HepG2 (cell line): ENCODE results near the gene TEX22. TPM values are rescaled to one million over a fixed set of nuclear protein-coding genes. Genes with fewer than 3 reads are reported as not detected.
A peak's percentile ranks its signal among the peaks of the same experiment; 100 is the strongest.

Experiments
- AGO2 ChIP-seq: fragments of 200-400 bp; formaldehyde crosslinking; optimal IDR thresholded peaks from 2 replicates; pipeline ENCODE3; 2017; ENCODE audit warnings: mild to moderate bottlenecking, low read depth, low read length, moderate library complexity
- PAX8 ChIP-seq: sonication (generic); formaldehyde crosslinking; IDR thresholded peaks from 2 replicates; pipeline ENCODE4 v1.8.0; 2022; ENCODE audit warnings: mild to moderate bottlenecking, missing genetic modification reagents, borderline replicate concordance
- PRDM10 ChIP-seq: sonication (generic); formaldehyde crosslinking; IDR thresholded peaks from 2 replicates; pipeline ENCODE4 v1.4.0; 2020; ENCODE audit warnings: low read depth, missing genetic modification reagents
- SKIL ChIP-seq: sonication (generic); formaldehyde crosslinking; IDR thresholded peaks from 2 replicates; pipeline ENCODE4 v1.8.0; 2022; ENCODE audit warnings: missing genetic modification reagents, mild to moderate bottlenecking, moderate library complexity, borderline replicate concordance
- SP5 ChIP-seq: IDR thresholded peaks from 2 replicates; pipeline ENCODE4 v1.6.1; 2016; ENCODE audit warnings: low read depth, borderline replicate concordance
- ZNF251 ChIP-seq: sonication (generic); formaldehyde crosslinking; IDR thresholded peaks from 2 replicates; pipeline ENCODE4 v1.9.0; 2021; ENCODE audit warnings: mild to moderate bottlenecking, missing genetic modification reagents
- polyA plus RNA-seq, 8 experiments: library from polyadenylated mRNA; depleted of rRNA in 3 of 8; stranded (reverse) in 7 of 8; unstranded in 1 of 8; fragments of >200 nt; fragmentation: Illumina TruSeq in 4 of 8; extraction: Trizol in 4 of 8; gene quantifications; 2 replicates each; pipeline versions ENCODE4 v1.2.1 to v1.2.3, GENCODE V29; 2011 to 2016; ENCODE audit warnings: low read depth in 4 of 8, missing spikeins in 1 of 8, mixed read lengths in 1 of 8; ENCODE audit not compliant: insufficient read depth in 1 of 8
- total RNA-seq, 5 experiments: library from RNA; depleted of rRNA; stranded (reverse); fragments of >200 nt; fragmentation: Illumina TruSeq; extraction: Trizol; gene quantifications; 2 replicates each; pipeline ENCODE4 v1.2.3, GENCODE V29; 2016; ENCODE audit warnings: low read depth in 1 of 5
- TF ChIP-seq, protein P1 (sequence below): sonication (generic); formaldehyde crosslinking; IDR thresholded peaks from 2 replicates; pipeline ENCODE4 v1.4.0; 2020; ENCODE audit warnings: mild to moderate bottlenecking, missing genetic modification reagents
- TF ChIP-seq, protein P2 (sequence below): IDR thresholded peaks from 2 replicates; pipeline ENCODE4 v1.6.1; 2016; ENCODE audit warnings: mild to moderate bottlenecking, missing biosample characterization, missing genetic modification reagents
- TF ChIP-seq, protein P3 (sequence below): sonication (generic); formaldehyde crosslinking; IDR thresholded peaks from 2 replicates; pipeline ENCODE4 v1.5.1; 2020; ENCODE audit warnings: mild to moderate bottlenecking, missing genetic modification reagents, borderline replicate concordance

Gene TEX22
- total and polyA plus RNA-seq, 2 of the 13 experiments (the other 11 are each of a cell fraction or from before 2014, with no cell fraction given), result 0.07 to 0.27 TPM

- TF ChIP-seq, protein P1, sequence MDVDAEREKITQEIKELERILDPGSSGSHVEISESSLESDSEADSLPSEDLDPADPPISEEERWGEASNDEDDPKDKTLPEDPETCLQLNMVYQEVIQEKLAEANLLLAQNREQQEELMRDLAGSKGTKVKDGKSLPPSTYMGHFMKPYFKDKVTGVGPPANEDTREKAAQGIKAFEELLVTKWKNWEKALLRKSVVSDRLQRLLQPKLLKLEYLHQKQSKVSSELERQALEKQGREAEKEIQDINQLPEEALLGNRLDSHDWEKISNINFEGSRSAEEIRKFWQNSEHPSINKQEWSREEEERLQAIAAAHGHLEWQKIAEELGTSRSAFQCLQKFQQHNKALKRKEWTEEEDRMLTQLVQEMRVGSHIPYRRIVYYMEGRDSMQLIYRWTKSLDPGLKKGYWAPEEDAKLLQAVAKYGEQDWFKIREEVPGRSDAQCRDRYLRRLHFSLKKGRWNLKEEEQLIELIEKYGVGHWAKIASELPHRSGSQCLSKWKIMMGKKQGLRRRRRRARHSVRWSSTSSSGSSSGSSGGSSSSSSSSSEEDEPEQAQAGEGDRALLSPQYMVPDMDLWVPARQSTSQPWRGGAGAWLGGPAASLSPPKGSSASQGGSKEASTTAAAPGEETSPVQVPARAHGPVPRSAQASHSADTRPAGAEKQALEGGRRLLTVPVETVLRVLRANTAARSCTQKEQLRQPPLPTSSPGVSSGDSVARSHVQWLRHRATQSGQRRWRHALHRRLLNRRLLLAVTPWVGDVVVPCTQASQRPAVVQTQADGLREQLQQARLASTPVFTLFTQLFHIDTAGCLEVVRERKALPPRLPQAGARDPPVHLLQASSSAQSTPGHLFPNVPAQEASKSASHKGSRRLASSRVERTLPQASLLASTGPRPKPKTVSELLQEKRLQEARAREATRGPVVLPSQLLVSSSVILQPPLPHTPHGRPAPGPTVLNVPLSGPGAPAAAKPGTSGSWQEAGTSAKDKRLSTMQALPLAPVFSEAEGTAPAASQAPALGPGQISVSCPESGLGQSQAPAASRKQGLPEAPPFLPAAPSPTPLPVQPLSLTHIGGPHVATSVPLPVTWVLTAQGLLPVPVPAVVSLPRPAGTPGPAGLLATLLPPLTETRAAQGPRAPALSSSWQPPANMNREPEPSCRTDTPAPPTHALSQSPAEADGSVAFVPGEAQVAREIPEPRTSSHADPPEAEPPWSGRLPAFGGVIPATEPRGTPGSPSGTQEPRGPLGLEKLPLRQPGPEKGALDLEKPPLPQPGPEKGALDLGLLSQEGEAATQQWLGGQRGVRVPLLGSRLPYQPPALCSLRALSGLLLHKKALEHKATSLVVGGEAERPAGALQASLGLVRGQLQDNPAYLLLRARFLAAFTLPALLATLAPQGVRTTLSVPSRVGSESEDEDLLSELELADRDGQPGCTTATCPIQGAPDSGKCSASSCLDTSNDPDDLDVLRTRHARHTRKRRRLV (CRISPR knock-in tag), result peak; percentile 45; the same call in 1 of the 2 replicates
- TF ChIP-seq PAX8 (CRISPR knock-in tag) (no peak), ZNF251 (CRISPR knock-in tag) (no peak), AGO2 (peak; percentile 45), SP5 (CRISPR knock-in tag) (no peak), PRDM10 (no peak), SKIL (no peak)
- TF ChIP-seq, protein P2, sequence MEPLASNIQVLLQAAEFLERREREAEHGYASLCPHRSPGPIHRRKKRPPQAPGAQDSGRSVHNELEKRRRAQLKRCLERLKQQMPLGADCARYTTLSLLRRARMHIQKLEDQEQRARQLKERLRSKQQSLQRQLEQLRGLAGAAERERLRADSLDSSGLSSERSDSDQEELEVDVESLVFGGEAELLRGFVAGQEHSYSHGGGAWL (CRISPR knock-in tag), result no peak
- TF ChIP-seq, protein P3, sequence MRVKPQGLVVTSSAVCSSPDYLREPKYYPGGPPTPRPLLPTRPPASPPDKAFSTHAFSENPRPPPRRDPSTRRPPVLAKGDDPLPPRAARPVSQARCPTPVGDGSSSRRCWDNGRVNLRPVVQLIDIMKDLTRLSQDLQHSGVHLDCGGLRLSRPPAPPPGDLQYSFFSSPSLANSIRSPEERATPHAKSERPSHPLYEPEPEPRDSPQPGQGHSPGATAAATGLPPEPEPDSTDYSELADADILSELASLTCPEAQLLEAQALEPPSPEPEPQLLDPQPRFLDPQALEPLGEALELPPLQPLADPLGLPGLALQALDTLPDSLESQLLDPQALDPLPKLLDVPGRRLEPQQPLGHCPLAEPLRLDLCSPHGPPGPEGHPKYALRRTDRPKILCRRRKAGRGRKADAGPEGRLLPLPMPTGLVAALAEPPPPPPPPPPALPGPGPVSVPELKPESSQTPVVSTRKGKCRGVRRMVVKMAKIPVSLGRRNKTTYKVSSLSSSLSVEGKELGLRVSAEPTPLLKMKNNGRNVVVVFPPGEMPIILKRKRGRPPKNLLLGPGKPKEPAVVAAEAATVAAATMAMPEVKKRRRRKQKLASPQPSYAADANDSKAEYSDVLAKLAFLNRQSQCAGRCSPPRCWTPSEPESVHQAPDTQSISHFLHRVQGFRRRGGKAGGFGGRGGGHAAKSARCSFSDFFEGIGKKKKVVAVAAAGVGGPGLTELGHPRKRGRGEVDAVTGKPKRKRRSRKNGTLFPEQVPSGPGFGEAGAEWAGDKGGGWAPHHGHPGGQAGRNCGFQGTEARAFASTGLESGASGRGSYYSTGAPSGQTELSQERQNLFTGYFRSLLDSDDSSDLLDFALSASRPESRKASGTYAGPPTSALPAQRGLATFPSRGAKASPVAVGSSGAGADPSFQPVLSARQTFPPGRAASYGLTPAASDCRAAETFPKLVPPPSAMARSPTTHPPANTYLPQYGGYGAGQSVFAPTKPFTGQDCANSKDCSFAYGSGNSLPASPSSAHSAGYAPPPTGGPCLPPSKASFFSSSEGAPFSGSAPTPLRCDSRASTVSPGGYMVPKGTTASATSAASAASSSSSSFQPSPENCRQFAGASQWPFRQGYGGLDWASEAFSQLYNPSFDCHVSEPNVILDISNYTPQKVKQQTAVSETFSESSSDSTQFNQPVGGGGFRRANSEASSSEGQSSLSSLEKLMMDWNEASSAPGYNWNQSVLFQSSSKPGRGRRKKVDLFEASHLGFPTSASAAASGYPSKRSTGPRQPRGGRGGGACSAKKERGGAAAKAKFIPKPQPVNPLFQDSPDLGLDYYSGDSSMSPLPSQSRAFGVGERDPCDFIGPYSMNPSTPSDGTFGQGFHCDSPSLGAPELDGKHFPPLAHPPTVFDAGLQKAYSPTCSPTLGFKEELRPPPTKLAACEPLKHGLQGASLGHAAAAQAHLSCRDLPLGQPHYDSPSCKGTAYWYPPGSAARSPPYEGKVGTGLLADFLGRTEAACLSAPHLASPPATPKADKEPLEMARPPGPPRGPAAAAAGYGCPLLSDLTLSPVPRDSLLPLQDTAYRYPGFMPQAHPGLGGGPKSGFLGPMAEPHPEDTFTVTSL, result no peak
These were observed 22.0 kb downstream of the TEX22 start (continued) for GRCh38 chr14:105420101-105420973.
